PC-9 (cell line): ENCODE data around the gene HIBCH.

Experiments
- EZH2 ChIP-seq: fragments of 200-600 bp; sonication (generic); IDR thresholded peaks from 2 replicates; pipeline ENCODE4 v1.8.0; 2017; ENCODE audit warnings: antibody characterized with exemption, low read depth
- TF ChIP-seq, protein P1 (sequence below): fragments of 200-600 bp; sonication (generic); conservative IDR thresholded peaks from 2 replicates; pipeline ENCODE4 v1.6.1; 2017; ENCODE audit warnings: mixed run types, antibody characterized with exemption, mild to moderate bottlenecking, moderate library complexity

GRCh38 chr2:190254063-190254850, 65.4 kb downstream of the HIBCH start:
- TF ChIP-seq, protein P1, sequence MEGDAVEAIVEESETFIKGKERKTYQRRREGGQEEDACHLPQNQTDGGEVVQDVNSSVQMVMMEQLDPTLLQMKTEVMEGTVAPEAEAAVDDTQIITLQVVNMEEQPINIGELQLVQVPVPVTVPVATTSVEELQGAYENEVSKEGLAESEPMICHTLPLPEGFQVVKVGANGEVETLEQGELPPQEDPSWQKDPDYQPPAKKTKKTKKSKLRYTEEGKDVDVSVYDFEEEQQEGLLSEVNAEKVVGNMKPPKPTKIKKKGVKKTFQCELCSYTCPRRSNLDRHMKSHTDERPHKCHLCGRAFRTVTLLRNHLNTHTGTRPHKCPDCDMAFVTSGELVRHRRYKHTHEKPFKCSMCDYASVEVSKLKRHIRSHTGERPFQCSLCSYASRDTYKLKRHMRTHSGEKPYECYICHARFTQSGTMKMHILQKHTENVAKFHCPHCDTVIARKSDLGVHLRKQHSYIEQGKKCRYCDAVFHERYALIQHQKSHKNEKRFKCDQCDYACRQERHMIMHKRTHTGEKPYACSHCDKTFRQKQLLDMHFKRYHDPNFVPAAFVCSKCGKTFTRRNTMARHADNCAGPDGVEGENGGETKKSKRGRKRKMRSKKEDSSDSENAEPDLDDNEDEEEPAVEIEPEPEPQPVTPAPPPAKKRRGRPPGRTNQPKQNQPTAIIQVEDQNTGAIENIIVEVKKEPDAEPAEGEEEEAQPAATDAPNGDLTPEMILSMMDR: no peak
- no peak for TF ChIP-seq EZH2
